Measurements from ENCODE around the gene CEPT1.
"Not testable (repeated sequence)": the region's sequence is repeated elsewhere in the genome, so short reads cannot be mapped to it uniquely, and the experiment has no call there.

CEPT1 gene

DNA sequence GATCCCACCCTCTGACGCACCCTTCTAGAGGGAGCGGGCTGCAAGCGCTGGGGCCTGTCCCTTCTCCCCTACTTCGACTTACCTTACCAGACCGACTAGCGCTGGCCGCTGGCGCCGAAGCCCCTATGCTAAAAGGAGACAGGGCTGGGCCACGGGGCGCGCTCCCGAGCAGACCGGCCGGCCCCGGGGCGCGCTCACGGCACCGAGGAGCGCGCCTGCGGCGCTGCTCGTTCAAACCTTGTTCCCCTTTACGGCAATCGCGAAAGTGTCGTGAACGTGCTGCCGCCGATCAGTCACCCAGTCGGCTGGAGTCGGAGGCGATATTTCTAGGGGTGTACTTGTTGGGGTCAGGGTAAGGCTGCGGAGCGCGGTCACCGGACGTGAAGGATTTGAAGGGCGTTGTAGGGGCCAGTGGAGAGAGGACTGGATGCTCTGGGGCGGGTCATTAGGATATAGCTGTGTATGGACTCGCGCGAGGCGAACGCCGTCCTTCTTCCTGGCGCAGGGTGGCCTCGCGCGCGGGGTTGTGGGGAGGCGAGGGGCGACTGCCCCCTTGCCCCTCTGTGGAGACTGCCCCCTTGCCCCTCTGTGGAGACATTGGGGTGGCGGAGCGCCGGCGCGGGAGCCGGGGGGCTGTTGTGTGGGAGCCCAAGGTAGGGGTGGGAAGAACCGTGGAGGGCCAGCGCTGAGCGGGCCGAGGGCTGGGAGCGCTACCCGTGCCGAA is at the start of gene CEPT1, which contains the start of gene DRAM2:
CEPT1 (plus strand) TSS at position 268 of the 724 bp plus-strand sequence. CDS start 7,492 bp downstream, outside the sequence.
DRAM2 (minus strand) TSS at position 138 of the 724 bp plus-strand sequence. CDS start 8,539 bp downstream, outside the sequence.
- DNase-seq (ENCODE audit: low read depth): peak; percentile 79

DNA sequence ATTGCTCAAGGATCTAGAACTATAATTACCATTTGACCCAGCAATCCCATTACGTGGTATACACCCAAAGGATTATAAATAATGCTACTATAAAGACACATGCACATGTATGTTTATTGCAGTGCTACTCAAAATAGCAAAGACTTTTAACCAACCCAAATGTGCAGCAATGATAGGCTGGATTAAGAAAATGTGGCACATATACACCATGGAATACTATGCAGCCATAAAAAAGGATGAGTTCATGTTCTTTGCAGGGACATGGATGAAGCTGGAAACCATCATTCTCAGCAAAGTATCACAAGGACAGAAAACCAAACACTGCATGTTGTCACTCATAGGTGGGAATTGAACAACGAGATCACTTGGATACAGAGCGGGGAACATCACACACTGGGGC is 44.6 kb upstream of the CEPT1 start:
- not testable (repeated sequence) for DNase-seq (ENCODE audit: low read depth)

DNA sequence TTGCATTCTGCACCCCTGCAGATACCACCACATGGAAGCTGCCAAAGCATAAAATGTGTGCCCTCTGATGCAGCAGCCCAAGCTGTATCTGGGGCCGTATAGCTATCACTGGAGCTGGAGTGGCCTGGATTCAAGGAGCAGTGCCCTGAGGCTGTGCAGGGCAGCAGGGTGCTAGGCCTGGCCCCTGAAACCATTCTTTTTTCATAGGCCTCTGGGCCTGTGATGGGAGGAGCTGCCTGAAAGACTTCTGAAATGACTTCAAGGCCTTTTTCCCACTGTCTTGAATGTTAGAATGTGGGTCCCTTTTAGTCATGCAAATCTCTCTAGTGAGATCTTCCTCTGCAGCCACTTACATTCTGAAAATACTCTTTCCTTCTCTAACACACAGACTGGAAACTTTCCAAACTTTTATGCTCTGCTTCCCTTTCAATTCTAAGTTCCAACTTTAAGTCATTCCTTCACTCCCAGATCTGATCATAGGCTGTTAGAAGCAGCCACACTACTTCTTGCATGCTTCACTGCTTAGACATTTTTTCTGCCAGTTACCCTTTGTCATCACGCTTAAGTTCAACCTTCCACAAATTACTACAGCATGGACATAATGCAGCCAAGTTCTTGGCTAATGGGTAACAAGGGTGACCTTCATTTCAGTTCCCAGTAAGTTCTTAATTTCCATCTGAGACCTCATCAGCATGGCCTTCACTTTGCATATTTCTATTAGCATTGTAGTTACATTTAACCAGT is 42.5 kb upstream of the CEPT1 start:
- DNase-seq (ENCODE audit: low read depth): no peak

DNA sequence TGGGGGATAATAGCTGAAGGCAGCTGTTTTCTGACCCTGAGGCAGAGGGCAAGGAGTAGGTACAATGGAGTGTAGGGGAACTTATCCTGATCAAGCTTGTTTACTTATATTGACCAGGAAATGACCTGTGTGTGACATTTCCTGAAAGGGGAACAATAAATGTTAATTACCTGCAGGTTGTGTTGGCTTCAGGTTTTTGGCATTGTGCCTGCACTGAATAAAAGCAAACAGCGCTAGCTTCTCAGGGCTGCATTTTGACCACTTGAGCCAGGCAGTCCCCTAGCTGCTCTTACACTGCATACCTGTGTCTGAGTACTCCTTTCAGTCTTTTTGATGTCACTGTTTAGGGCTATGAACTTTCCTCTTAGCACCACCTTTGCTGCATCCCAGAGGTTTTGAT is 40.7 kb upstream of the CEPT1 start:
- DNase-seq (ENCODE audit: low read depth): no peak

DNA sequence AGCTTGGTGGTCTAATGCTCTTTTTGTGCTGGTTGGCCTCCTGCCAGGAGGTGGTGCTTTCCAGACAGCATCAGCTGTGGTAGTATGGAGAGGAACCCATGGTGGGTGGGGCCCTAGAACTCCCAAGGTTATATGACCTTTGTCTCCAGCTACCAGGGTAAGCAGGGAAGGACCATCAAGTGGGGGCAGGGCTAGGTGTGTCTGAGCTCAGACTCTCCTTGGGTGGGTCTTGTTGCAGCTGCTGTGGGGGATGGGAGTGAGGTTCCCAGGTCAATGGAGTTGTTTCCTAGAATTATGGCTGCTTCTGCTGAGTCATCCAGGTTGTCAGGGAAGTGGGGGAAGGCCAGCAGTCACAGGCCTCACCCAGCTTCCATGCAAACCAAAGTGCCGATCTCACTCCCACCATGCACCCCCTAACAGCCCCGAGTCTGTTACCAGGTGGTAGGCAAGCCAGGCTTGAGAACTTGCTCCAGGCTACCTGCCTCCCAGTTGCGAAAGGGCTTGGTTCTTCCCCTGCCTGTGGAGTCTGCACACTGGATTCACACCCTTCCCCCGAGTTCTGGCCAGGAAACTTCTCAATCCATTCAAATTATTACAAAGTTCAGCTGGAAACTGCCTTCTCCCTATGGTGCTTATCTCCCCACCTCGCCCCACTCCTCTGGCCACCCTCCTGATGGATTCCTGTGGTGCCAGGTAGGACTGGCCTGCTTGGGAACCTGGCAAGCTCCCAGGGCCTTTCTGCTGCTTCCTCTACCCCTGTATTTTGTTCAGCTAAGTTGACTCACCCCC is 38.0 kb upstream of the CEPT1 start:
- no peak for DNase-seq (ENCODE audit: low read depth)

DNA sequence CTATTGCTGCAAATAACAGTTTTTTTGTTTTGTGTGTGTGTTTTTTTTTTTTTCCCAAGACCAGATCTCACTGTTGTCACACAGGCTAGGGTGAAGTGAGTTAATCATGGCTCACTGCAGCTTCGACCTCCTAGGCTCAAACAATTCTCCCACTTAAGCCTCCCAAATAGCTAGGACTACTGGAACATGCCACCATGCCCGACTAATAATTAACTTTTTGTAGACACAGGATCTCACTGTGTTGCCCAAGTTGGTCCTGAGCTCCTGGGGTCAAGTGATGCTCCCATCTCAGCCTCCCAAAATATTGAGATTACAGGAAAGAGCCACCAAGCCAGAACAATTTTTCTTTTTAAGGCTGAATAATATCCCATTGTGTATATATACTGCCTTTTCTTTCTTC is 35.0 kb upstream of the CEPT1 start:
- no peak for DNase-seq (ENCODE audit: low read depth)

DNA sequence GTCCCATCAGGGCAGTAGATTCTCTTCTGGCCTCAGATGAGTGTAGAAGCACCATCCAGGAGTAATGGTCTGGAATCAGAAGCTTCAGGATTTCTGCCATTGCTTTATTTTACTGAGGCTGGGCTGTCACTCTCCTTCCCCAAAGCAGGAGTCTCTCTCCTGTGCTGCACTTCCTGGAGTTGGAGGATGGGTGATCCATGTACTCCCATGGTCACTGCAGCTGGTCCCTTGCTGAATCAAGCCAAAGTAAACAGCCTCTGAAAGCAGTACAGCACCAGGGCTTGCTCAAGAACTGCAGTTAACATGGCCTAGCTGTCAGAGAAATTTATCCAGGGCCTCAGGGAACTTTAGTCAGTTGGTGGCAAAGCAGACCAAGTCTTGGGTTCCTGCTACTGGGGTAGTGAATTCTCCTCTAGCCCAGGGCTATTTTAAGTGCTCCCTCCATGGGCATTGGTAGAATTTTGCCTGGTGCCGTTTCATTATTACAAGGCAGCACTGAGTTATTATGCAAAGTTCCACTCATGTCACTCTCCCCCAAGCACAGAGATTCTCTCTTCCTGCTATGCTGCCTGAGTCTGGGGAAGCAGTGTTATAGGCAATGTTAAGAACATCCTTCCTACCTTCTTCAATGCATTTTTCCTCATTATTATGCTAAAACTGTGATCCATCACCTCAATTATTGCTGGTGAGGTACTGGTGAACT is 29.7 kb upstream of the CEPT1 start:
- DNase-seq (ENCODE audit: low read depth): no peak

DNA sequence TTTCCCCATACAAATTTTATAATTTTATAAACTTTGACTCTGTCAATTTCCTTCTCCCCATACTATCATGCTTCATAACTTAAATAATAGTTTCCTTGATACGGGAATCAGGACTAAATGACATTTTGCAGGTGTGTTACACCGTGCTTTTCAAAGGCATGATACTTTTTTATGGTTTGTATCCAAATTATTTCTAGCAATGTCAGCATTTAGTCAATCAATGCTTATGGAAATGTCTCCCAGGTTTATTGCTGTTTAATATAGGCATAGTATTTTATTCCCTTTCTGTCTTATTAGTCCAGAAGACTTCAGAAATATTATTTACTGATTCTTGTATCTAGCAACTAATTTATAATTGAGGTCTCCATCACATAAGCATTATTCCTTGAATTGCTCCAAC is 23.5 kb upstream of the CEPT1 start:
- DNase-seq (ENCODE audit: low read depth): no peak

DNA sequence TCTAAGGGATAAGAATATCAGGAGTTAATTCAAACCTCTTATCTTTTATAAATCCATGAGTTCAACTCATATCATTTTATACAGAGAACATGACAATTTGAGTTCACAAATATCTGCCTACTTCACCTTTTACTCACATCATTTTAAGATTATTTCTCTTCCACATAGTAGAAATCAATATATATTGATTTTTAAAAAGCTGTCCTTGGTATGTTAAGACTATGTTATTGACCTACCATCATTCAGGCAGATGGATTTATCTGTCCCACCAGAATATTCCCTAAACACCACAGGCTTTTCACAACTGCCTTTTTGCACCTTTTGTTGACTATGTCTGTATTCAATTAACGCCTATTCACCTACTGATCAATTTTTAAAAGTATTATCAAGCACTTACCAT is 13.7 kb upstream of the CEPT1 start:
- no peak for DNase-seq (ENCODE audit: low read depth)

DNA sequence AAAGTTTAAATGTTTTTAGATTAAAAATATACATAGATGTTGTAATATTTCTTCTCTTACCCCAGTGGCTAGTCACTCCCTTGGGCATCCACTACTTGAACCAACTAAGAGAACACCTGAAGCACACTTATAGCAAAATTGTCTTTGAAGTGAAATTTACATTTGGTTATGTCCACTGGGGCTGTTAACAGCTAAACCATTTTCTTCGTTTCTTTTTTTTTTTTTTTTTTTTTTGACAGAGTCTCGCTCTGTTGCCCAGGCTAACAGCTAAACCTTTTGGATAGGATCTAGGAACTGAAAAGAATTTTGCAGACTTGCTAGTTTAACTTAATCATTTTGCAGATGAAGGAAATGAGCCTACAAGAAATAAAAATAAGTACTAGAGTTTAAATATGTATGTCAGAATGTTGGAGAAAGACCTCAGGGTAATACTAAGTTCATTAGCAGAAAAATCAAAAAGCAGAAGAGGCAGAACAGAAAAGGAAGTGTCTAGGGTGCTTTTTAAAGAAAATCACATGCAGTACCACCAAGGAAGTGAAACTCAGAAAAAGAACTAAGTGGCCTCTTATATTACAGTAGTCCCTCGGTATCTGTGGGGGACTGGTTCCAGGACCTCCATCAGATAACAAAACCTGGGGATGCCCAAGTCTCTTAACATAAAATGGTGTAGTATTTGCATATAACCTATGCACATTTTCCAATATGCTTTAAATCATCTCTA is 11.9 kb upstream of the CEPT1 start:
- DNase-seq (ENCODE audit: low read depth): no peak

DNA sequence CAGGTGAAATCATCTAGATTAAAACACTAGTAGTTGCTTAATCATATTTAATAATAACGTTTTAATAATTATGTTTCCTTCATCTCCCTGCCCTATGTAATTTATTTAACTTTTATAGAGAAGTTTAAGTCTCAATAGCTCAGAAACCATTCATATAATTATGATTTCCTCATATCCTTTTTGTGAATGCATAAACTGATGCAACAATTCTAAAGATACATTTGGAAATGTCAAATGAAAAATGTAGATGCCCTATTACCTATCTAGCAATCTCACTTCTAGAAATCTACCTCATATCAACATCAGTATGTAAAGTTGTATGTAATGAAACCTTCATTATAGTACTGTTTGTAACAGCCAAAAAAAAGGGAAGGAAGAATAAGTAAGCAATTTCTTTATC is 10.6 kb upstream of the CEPT1 start:
- no peak for DNase-seq (ENCODE audit: low read depth)

DNA sequence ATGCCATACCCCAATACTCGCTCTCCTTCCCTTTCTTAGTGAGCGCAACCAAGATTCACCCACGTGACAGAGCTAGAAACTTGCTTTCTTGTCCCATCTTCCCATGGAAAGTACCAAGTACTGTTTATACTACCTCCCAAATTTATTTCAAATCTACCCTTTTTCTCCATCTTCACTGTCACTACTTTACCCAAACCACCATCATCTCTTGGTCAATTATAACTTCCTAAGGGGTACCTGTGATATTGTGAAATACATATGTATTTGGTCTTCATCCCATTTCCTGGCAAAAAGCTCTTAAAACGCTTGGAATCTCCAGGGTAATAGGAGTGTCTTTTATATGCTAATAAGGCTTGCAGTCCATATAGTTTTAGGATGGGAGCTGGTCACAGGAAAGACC is 8.3 kb upstream of the CEPT1 start:
- DNase-seq (ENCODE audit: low read depth): no peak

DNA sequence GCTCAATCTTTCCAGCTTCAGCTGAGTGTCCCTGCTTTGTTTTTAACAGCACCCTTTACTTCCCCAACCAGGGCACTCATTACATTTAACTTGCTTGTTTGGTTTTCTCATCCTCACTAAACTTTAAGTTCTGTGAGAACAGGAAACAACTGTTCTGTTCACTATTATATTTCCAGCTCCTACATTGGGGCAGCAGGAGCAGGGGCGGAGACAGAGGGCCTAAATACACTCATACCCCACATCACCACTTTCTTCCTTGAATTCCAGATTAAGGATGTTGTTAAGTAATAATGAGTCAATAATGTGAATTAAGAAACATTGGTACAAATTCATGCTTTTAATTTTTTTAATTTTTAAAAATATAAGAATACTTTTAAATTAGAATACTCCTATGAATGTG is 6.2 kb upstream of the CEPT1 start:
- DNase-seq (ENCODE audit: low read depth): no peak

DNA sequence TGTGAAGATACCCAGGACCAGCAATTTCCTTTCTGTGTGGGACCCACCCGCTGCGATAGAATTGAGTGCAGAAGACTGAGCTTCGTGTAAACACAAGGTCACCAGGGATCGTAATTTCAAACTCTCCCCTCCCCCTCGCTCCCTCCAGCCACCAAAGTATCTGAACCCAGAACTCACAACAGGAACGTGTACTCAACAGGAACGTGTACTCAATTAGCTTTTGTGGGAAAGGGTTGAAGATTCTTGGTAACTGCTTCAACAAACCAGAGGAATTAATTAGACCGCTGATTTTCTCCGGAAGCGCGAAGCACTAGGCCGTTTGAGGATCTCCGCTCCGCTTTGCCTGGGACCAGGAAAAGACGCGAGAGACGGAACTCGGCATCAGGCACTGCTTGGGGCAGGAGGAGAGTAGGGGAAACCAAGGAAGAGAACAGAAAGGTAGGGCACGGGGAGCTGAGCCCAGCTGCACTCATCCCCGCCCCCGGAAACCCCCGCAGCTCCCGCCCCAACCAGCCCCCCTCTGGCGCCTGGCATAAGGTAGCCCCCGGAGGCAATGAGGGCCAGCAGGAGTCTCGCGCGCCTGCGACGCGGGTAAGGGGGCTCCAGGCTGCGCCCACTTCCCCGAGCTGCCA is 583 bp upstream of the CEPT1 start:
- peak; percentile 23 for DNase-seq (ENCODE audit: low read depth)

DNA sequence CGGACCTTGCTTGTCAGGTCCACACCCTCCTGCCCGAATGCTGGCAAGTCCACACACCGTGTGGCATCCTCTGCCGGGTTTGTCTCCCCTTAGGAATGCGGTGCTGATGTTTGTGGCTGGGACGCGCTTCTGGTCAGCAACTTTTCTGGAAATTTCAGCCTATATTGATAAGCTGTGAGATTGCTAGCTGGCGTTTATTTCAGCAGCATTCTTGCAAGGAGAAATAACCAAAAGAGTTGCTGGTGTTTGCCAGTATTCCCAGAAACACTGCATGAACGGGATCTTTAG is 601 bp downstream of the CEPT1 start:
- DNase-seq (ENCODE audit: low read depth): peak; percentile 24

DNA sequence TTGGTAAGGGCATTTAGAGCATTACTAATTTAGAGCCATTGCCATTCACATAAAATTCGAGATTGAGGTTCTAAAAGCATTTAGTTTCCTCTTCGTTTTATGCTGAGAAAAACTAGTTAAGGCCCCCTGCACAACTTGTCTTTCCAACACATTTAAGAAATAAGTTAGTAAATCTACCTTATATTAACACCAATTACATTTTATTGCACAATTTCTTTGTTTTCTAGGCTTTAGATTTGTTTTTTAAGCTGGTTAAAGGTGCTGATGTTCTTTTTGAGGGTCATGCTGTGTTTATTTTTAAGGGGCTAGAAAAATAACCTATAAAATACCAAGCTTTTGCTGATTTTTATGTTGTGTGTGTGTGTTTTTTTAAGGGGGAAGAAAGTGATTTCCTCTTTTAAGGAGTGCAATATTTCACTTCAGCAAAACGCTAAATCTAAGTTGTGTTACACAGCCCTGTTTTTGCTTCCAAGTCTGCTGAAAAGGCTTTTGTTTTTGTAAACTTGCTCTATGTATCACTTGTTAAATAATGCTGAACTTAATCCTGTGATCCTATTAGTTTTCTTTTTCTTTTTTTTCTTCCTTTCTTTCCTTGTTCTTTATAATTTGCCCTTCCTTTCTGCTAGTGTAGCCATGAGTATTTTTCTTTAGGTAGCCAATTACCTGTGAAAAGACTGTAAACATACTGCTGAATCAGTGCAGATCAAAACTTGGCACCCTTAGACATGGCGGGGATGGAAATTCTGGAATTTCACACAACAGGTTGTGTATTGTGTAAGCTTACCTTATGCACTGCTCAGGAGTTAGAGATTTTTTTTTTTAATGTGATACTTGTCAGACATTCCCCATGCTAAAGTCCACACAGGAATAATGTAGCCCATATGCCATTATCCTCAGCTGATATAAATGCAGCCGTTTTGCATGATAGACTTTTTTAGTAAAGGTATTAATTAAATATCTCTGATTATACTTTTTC is 1.5 kb downstream of the CEPT1 start:
- DNase-seq (ENCODE audit: low read depth): no peak

DNA sequence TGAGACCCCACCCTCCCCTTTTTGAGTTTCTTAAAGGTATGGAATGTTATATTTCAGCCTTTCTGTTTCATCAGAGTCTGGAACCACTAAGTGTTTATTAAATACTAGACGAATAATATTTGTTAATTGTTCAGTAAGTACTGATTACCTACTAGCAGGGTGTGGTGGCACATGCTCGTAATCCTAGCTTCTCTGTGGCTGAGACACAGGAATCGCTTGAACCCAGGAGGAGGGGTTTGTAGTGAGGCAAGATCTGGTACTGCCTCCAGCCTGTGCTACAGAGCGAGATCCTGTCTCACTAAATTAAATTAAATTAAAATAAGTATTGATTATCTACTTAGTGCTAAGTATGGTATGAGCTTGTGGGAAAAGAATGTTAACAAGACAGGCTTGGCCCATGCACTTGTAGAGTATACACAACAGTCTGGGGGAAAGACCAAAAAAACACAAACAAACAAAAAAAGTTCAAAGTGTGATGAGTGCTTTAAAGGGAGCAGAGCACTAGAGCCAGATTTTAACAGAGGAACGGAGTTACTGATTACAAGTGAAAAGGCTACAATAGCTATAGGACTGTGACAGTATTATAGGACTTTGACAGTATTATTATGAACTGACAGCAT is 2.4 kb downstream of the CEPT1 start:
- DNase-seq (ENCODE audit: low read depth): no peak

DNA sequence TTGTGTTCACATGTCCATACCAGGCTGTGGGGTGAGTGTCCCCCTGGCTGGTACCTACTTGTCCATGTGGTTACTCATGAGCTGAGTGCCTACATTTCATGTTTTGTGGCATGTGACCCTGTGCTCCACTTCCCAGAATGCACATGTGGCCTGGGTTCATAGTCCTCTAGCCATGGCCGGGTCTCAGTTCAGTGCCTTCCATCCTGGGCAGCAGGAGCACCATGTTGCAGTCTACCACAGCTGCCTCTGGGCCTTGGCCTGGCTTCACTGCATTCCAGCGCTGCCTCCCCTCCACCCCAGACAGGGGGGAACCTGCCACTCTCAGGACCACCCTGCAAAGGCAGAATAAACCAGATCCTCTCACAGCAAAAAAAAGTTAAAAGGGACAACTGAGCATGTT is 5.5 kb downstream of the CEPT1 start:
- no peak for DNase-seq (ENCODE audit: low read depth)

DNA sequence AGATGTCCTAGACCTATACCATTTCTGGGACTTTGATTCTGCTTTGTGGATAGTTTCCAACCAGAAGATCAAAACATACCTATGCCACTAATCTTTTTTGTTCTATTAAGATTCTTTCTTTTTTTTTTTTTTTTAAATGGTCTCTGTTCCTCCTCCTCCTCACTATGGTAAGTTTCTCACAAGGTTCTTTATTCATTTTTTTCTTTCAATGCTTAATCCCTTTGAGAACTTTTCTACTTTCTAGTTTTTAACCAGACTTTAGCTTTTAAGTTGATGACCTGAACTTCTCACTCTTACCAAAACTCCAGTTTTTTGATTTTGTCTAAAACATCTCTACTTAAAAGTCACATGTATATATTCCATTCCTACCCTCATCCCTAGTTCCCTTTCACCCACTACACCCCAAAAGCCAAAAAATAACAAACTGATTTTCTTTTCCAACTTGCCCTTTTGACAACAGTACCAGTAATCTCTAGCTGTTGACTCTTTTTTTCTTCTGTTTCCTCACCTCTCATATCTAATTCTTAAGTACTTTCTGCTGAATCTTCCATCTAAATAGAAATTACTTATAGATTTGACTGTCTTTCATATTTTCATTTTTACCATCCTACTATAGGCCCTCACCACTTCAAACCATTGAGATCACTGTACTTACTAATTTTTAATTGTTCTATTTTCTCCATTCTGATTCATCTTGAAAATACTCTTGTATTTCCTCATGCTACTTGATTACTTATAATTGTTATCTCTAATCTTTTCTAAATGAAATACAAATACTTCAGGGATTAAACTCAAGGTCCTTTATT is 6.1 kb downstream of the CEPT1 start:
- DNase-seq (ENCODE audit: low read depth): no peak

All from GM04503 (cell line).